Epithelial cell of esophagus (primary cell): ENCODE results near the gene EFHD1.
A peak's percentile ranks its signal among the peaks of the same experiment; 100 is the strongest.

ENCODE experiments used
- DNase-seq: peaks from one replicate; pipeline ENCODE4 v3.0.0; 2010; ENCODE audit warnings: low read depth
- H3K4me3 ChIP-seq: 2 replicates; pipeline ENCODE4 v1.5.1; 2011; ENCODE audit warnings: mild to moderate bottlenecking, low read length, control low read depth
- CTCF ChIP-seq: IDR thresholded peaks from 2 replicates; pipeline ENCODE4 v1.5.1; 2011; ENCODE audit warnings: low read depth, mild to moderate bottlenecking, low read length, control low read depth, inconsistent platforms; ENCODE audit not compliant: insufficient read depth; ENCODE audit errors: missing control alignments

Gene EFHD1

GRCh38 chr2:232723027-232723426, 89.6 kb downstream of the EFHD1 start:
- TF ChIP-seq CTCF: no peak
- H3K4me3 ChIP-seq: no peak overlapping the region
- DNase-seq: no peak

- DNase-seq: no peak
- TF ChIP-seq CTCF: no peak
- no peak overlapping the region for H3K4me3 ChIP-seq
Measured at GRCh38 chr2:232728785-232729184, 95.4 kb downstream of the EFHD1 start.

GRCh38 chr2:232731470-232731869, 98.1 kb downstream of the EFHD1 start:
- peak; percentile 11 for DNase-seq

More at GRCh38 chr2:232731470-232731869, 98.1 kb downstream of the EFHD1 start:
- TF ChIP-seq CTCF: no peak
- no peak overlapping the region for H3K4me3 ChIP-seq
